Breast epithelium (tissue), 3 donors: ENCODE data around the gene REM1.

Source experiments
- CTCF ChIP-seq, 3 donors: fragments of 450-650 bp; IDR thresholded peaks; one replicate each; pipeline ENCODE4 v1.5.1; 2016 to 2017; ENCODE audit warnings: antibody characterized with exemption in 3 of 3, mild to moderate bottlenecking in 3 of 3, moderate library complexity in 3 of 3
- POLR2A ChIP-seq: fragments of 450-650 bp; IDR thresholded peaks from one replicate; pipeline ENCODE4 v1.6.1; 2016; ENCODE audit warnings: antibody characterized with exemption, mild to moderate bottlenecking, moderate library complexity
- POLR2AphosphoS5 ChIP-seq, 3 donors: sonication (generic); formaldehyde crosslinking; IDR thresholded peaks; one replicate each; pipeline ENCODE4 v1.6.1; 2017; ENCODE audit warnings: antibody characterized with exemption in 3 of 3

GRCh38 chr20:31500527-31500926 is 25.4 kb downstream of the REM1 start:
- TF ChIP-seq POLR2AphosphoS5 (IDR thresholded peaks at IDR 0.05) (no peak), CTCF (IDR thresholded peaks at IDR 0.05) (no peak), POLR2A (no peak)
